T-helper 1 cell treated with Interleukin-12 subunit alpha and Interleukin-12 subunit beta and Interleukin-4 antibody, amounts not matched to agents 30 μg/mL and 1 μg/mL, for 36 hours (primary cell): ENCODE measurements around the gene ST6GALNAC3.

Experiments
- H3K27ac Mint-ChIP-seq: one replicate; pipeline ENCODE4 v1.8.0; 2021; ENCODE audit warnings: mild to moderate bottlenecking, mixed read lengths
- H3K27me3 Mint-ChIP-seq: one replicate; pipeline ENCODE4 v1.8.0; 2021; ENCODE audit warnings: low read depth, mixed read lengths
- H3K36me3 Mint-ChIP-seq: one replicate; pipeline ENCODE4 v1.8.0; 2021; ENCODE audit warnings: low read depth, mixed read lengths
- H3K4me1 Mint-ChIP-seq: one replicate; pipeline ENCODE4 v1.8.0; 2021; ENCODE audit warnings: low read depth, mixed read lengths
- H3K4me3 Mint-ChIP-seq: one replicate; pipeline ENCODE4 v1.8.0; 2021; ENCODE audit warnings: mild to moderate bottlenecking, moderate library complexity, mixed read lengths
- H3K9me3 Mint-ChIP-seq: one replicate; pipeline ENCODE4 v1.8.0; 2021; ENCODE audit warnings: mixed read lengths

The ST6GALNAC3 gene

DNA sequence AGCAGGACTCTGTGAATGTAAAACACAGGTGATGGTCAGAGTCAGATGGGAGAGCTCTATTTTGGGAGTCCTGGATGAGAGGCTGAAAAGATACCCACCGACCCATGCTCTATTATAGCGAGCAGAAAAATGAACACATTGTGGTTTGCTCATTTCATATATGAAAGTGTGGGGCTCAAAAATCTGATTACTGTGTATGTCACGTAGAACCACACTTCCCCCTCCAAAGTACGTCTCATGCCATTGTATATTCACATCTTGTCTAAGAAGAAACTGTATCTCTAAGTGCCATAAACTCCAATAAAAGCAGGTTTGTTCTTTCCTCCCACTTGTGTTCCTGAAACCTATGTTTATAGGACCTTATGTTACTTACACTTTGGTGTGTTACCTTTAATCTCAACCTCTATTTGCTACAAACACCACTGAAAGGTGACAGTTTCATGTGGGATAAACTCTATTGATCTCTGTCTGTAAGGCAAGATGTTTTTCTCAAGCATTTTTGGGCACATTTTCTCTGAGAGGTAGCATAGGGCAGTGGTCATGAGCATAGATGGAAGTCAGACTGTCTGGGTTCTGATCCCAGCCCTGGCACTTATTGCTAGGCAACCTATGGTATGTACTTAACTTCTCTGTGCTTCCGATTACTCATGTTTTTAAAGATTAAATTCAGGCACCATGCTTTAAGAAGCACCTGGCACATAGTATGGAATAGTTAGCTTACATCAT, 214.4 kb downstream of the ST6GALNAC3 start:
- Mint-ChIP-seq H3K27ac (peak overlapping the region; percentile 28), H3K27me3 (no peaks in the 10 kb centered on the region), H3K4me3 (no peak overlapping the region)

DNA sequence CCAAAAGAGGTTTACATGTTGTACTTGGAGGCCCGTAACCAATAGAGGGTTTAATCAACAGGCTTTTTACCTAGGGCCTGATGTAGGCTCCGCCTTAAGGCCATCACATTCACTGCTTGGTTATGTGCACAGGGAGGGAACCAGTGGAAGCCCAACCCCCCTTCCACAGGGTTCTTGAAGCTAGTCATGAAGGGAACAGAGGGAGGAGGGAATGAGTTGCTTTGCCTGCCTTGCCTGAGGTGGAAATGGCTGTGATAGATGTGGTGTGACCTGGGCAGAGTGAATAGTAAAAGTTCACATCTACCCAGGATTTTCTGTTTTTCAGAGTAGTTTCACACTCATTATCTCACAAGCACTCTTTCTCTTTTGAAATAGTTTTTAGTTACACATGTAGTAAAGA, 215.1 kb downstream of the ST6GALNAC3 start:
- Mint-ChIP-seq H3K9me3 (no peaks in the 10 kb centered on the region), H3K27me3 (no peaks in the 10 kb centered on the region), H3K4me1 (peaks cover 72% of the 10 kb centered on the region), H3K36me3 (peaks cover 2% of the 10 kb centered on the region), H3K27ac (peak overlapping the region; percentile 28), H3K4me3 (no peak overlapping the region)

More for the DNA sequence above, 214.4 kb downstream of the ST6GALNAC3 start:
- no peaks in the 10 kb centered on the region for H3K9me3 Mint-ChIP-seq
- peaks cover 69% of the 10 kb centered on the region for H3K4me1 Mint-ChIP-seq
- H3K36me3 Mint-ChIP-seq, result peaks cover 2% of the 10 kb centered on the region

DNA sequence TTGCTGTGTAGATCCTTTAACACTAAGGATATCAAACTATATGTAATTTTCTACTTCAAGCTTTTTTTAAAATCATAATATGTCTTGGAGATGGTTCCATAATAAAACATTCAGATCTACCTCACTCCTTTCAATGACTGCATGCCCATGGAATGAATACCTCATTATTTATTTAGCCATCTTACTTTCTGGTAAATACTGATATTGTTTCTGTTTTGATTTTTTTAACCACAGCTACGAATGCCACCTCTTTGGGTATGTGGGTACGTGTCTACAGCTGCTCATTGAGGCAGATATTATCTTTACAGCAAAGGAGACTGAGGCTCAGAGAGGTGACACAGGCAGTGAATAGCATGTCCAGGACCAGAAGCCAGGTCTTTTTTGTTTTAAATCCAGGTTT, 215.7 kb downstream of the ST6GALNAC3 start:
- H3K27ac Mint-ChIP-seq, result no peak overlapping the region
- H3K9me3 Mint-ChIP-seq, result no peaks in the 10 kb centered on the region
- peaks cover 2% of the 10 kb centered on the region for H3K36me3 Mint-ChIP-seq
- H3K27me3 Mint-ChIP-seq, result no peaks in the 10 kb centered on the region
- H3K4me3 Mint-ChIP-seq, result no peak overlapping the region
- H3K4me1 Mint-ChIP-seq, result peaks cover 73% of the 10 kb centered on the region

DNA sequence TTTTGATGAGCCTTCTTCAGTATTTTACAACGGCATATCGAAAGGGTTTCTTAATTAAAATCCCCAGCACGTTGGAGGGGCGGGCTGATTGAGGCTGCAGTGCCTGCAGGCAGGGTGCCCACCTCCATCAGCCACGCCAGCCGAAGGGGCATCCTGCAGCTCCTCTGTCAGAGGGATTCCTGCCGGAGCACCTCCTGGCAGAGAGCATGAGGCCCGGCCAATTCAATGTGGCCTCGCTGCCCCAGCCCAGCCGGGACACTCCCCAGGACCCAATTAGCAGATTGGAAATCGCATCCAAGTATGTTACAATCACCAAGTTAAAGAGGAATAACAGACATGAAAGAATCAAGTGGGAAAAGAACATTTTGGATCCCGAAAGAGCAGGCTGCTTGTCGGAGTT, 216.6 kb downstream of the ST6GALNAC3 start:
- no peak overlapping the region for H3K27ac Mint-ChIP-seq
- no peak overlapping the region for H3K4me3 Mint-ChIP-seq
- H3K9me3 Mint-ChIP-seq, result no peaks in the 10 kb centered on the region
- H3K4me1 Mint-ChIP-seq, result peaks cover 70% of the 10 kb centered on the region
- no peaks in the 10 kb centered on the region for H3K27me3 Mint-ChIP-seq
- H3K36me3 Mint-ChIP-seq, result peaks cover 2% of the 10 kb centered on the region

DNA sequence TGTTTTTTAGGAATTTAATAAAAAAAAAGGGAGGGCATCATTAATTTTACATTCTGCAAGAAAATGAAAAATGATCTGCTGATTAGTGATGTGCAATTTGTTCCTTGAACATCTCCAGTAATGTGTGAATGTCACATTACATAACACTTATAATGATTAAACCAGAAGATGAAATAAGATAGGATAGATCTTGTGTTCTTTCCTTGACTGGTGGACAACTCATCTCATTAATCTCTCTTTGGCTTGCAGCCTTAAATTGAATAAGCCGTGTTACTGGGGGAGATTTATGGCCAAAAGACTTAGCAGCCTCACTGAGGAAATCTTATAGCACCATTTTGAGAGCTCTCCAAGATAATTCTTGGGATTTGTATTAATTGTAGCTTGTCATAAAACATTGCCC, 217.2 kb downstream of the ST6GALNAC3 start:
- H3K27me3 Mint-ChIP-seq, result no peaks in the 10 kb centered on the region
- peaks cover 70% of the 10 kb centered on the region for H3K4me1 Mint-ChIP-seq
- no peak overlapping the region for H3K4me3 Mint-ChIP-seq

DNA sequence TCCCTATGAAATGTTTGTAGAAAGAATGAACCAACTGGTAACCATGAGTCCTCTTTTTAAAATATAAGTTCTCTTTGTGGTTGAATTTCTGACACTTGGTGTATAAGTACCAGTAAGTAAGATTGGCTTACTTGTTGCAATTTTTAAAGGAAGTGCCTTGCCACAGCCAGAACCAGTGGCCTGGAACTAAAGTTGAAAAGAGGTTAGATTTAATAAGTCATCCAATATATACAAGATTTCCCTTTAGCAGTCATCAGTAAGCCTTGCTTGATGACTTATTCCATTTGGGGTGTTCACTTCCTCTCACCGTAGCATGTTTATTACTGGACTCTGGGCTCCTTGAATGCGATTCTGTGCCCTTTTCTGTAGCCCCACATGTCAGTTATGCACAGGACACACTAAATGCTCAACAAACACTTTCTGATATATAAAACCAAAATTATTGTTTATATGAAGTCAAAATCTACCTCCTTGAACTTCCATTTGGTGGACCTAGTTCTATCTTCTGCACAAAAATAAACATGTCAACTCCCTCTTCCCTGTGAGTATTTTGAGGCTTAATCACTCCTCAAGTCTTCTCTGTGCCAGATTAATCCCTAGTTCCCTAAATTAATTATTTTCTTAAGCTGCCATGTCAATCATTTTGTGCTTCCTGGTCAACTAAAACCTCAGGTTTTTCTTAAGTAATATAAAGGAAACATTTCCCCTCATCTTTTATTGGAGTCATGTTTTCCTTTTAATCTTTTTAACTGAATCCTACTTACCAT, 218.1 kb downstream of the ST6GALNAC3 start:
- Mint-ChIP-seq H3K4me1 (peaks cover 62% of the 10 kb centered on the region), H3K27me3 (no peaks in the 10 kb centered on the region), H3K9me3 (no peaks in the 10 kb centered on the region), H3K36me3 (no peaks in the 10 kb centered on the region), H3K27ac (no peak overlapping the region), H3K4me3 (no peak overlapping the region)

More for the DNA sequence above, 217.2 kb downstream of the ST6GALNAC3 start:
- H3K27ac Mint-ChIP-seq, result no peak overlapping the region
- H3K9me3 Mint-ChIP-seq, result no peaks in the 10 kb centered on the region
- peaks cover 2% of the 10 kb centered on the region for H3K36me3 Mint-ChIP-seq

DNA sequence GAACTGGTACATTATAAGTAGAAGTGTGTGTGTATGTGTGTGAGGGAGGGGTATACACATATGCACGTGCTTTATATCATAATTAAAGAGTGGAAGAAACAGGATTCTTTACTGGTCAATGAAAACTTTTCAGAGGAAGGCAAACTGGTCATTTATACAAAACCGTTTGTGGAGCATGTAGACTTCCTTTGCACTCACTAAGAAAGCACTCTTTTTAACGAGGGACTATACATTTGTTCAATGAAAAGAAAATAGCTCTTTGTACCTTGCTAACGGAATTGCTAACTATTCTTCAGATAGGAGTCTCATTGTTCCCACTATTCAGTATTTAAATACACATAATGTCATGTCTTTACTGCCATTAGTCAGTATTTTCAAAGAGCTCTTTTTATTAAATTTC, 219.3 kb downstream of the ST6GALNAC3 start:
- H3K4me1 Mint-ChIP-seq, result peaks cover 56% of the 10 kb centered on the region
- no peaks in the 10 kb centered on the region for H3K27me3 Mint-ChIP-seq
- peak overlapping the region; percentile 61 for H3K27ac Mint-ChIP-seq
- no peaks in the 10 kb centered on the region for H3K36me3 Mint-ChIP-seq
- H3K9me3 Mint-ChIP-seq, result no peaks in the 10 kb centered on the region
- no peak overlapping the region for H3K4me3 Mint-ChIP-seq

DNA sequence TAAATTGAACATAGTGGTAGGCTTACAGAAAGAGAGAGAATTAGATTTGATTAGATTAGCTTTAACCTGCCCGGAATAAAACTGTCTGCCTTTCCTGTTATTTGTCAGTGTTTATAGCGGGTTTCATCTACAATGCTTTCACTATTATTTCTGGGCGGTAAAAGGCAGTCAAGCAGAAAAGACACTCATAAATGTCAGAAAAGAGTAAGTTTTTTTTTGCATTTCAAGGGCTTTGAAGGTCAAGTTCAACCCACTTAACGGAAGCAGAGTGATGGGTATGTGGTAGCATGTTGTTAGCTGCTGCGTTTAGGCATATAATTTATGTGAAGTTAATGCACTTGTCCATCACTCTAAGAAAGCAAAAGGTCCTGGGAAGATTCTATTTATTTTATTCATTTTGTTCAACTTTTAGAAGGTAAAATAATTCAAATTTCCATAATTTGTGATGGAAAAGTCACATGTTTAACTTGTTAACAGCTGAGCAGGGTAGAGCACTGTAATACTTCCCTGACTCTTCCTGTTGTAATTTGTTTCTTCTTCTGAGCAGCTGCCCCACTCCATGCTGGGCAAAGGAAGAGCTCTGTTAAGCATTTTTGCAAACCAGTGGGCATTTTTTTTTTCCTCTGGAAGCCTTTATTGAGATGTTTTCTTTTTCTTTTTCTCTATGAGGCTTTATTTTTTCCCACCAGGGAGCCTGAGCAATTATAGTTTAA, 220.1 kb downstream of the ST6GALNAC3 start:
- Mint-ChIP-seq H3K4me3 (peak overlapping the region; percentile 69), H3K27ac (peak overlapping the region; percentile 70), H3K9me3 (no peaks in the 10 kb centered on the region), H3K4me1 (peaks cover 48% of the 10 kb centered on the region), H3K27me3 (no peaks in the 10 kb centered on the region), H3K36me3 (no peaks in the 10 kb centered on the region)

DNA sequence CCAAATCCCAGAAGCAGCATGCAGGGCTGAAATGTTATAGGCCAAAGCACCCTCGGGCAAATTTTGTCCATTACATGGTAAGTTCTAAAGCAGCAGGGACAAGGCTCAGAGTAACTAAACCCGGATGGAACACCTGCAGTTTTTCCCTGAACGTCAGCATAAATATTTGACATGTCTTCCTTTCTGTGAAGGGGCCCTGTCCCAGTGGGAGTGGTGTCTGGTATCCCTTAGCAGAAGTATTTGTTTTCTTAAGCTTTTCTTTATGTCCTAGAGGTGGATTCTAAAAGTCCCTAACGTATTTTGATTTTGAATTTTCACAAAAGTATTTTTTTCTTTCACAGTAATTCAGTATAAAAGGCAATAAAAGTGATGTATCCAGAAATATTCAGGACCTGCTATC, 223.9 kb downstream of the ST6GALNAC3 start:
- Mint-ChIP-seq H3K27me3 (no peaks in the 10 kb centered on the region), H3K9me3 (no peaks in the 10 kb centered on the region), H3K4me1 (peaks cover 28% of the 10 kb centered on the region), H3K27ac (no peak overlapping the region), H3K4me3 (no peak overlapping the region), H3K36me3 (no peaks in the 10 kb centered on the region)

DNA sequence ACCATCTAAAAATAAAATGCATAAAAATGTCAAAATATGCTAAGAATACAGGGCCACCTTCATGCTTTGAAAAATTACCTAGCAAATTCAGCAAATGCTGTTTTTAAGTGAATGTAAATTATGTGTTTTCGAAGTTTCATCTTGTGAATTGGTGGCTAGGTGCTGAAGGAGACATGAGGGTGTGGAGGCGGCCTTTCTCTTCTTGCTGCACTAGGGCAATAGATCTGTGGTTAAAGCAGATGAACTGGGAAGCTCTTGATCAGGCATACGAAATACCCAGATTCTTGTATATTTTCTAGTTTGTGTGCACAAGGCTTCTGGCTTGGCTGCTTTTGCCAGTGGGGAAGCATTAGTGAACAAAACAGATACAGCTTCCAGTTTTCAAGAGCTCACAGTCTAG, 224.5 kb downstream of the ST6GALNAC3 start:
- no peak overlapping the region for H3K27ac Mint-ChIP-seq
- no peaks in the 10 kb centered on the region for H3K36me3 Mint-ChIP-seq
- H3K27me3 Mint-ChIP-seq, result no peaks in the 10 kb centered on the region
- H3K4me3 Mint-ChIP-seq, result no peak overlapping the region
- peaks cover 25% of the 10 kb centered on the region for H3K4me1 Mint-ChIP-seq
- H3K9me3 Mint-ChIP-seq, result no peaks in the 10 kb centered on the region

DNA sequence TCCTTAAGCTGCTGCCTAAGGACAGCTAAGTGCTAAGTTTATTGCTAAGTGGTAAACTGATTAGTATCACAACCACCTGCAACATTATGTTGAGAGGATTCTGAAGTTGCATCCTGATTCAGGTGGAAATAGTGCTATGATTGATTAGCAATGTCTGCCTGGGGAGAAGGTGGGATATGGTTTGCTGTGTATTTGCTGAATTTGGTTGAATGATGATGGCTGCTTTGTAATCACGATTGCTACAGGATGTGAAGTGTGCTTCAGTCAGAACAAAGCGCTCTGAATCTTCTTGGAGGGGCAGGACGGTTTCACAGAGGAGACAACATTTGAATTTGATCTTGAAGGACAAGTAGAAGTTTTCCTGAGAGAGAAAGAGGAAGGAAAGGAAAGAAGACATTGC, 226.0 kb downstream of the ST6GALNAC3 start:
- no peaks in the 10 kb centered on the region for H3K27me3 Mint-ChIP-seq
- H3K36me3 Mint-ChIP-seq, result no peaks in the 10 kb centered on the region
- H3K9me3 Mint-ChIP-seq, result no peaks in the 10 kb centered on the region
- H3K4me3 Mint-ChIP-seq, result no peak overlapping the region
- no peak overlapping the region for H3K27ac Mint-ChIP-seq
- H3K4me1 Mint-ChIP-seq, result peaks cover 12% of the 10 kb centered on the region

DNA sequence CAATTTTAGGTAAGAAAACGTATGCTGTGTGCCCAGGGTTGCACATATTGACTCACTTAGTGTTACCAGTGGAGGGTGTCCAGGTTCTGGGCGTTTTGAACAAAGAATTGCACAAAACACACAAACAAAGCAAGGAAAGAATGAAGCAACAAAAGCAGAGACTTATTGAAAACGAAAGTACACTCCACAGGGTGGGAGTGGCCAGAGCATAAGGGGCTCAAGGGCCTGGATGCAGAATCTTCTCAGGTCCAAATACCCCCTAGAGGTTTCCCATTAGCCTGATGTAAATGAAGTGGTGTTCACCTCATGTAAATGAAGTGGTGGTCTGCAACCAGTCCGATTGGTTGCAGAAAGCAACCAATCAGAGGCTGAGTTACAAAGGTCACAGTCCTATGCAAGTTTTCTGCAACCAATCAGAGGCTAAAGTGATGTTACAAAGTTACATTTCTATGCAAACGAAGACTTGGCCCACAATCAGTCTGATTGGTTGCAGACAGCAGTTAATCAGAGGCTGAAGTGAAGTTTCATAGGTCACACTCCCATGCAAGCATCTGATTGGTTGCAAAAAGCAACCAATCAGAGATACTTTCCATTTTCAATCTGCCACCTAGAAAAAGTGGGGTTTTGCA, 228.3 kb downstream of the ST6GALNAC3 start:
- Mint-ChIP-seq H3K4me3 (no peak overlapping the region), H3K9me3 (no peaks in the 10 kb centered on the region), H3K27me3 (no peaks in the 10 kb centered on the region), H3K27ac (no peak overlapping the region), H3K36me3 (no peaks in the 10 kb centered on the region), H3K4me1 (peaks cover 6% of the 10 kb centered on the region)

DNA sequence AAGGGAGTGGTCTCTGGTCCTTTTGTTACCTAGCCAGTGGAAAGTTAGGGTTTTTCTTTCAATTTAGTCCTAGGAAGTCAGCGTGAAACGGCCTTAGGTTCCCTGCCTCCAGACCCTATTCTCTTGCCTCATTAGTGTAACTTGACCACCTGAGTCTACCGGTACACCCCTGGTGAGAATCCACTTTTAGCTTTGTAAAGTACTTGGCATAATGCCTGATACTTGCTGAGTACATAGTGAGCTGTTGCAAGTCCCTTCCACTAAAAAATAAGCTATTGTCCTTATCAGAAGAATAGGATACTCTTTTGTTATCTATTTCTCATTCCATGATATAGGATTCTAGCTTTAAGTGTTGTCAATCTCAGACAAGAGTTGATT, 228.8 kb downstream of the ST6GALNAC3 start:
- Mint-ChIP-seq H3K9me3 (no peaks in the 10 kb centered on the region), H3K4me1 (peaks cover 6% of the 10 kb centered on the region), H3K27me3 (no peaks in the 10 kb centered on the region), H3K4me3 (no peak overlapping the region), H3K27ac (no peak overlapping the region), H3K36me3 (no peaks in the 10 kb centered on the region)

DNA sequence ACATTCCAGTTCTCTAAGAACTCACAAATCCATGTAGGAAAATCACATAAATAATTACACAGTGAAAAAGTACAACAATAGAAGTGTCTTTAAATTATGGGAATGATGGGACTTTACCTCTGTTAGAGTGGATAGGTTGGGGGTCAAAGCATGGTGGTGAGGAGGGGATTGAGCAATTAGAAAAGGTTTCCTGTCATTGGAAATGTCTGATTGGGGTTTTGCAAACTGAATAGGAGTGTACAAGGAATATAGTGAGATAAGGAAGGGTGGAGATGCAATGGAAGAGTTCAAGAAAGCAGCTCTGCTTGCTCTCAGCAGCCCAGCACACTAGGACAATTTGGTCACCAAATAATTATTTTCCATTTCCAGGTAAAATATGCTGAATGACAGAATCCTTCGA, 238.8 kb downstream of the ST6GALNAC3 start:
- no peaks in the 10 kb centered on the region for H3K36me3 Mint-ChIP-seq

More for the DNA sequence above, 238.8 kb downstream of the ST6GALNAC3 start:
- Mint-ChIP-seq H3K9me3 (no peaks in the 10 kb centered on the region), H3K4me1 (no peaks in the 10 kb centered on the region), H3K27me3 (peaks cover 4% of the 10 kb centered on the region), H3K27ac (no peak overlapping the region), H3K4me3 (no peak overlapping the region)
